ENCODE results near the gene TANC1.

GRCh38 chr2:159088906-159089305, 120.5 kb downstream of the TANC1 start:
- TF ChIP-seq EZH2 (IDR thresholded peaks at IDR 0.05; ENCODE audit: borderline replicate concordance, insufficient read depth, low read length, poor library complexity, severe bottlenecking) (no peak), CTCF (IDR thresholded peaks at IDR 0.05; ENCODE audit: poor library complexity, severe bottlenecking) (no peak), REST (IDR thresholded peaks at IDR 0.05; ENCODE audit: borderline replicate concordance) (no peak), EP300 (conservative IDR thresholded peaks at IDR 0.05; ENCODE audit: poor library complexity, severe bottlenecking) (no peak), MXI1 (conservative IDR thresholded peaks at IDR 0.05; ENCODE audit: poor library complexity, severe bottlenecking) (no peak)

Data from neural cell (in vitro differentiated cells).